DND-41 (cell line): ENCODE measurements around the gene AFF3.

Source experiments
- ATAC-seq: fragments of 200-7000 bp; cut with Tn5 transposase; 3 replicates; pipeline ENCODE4 v1.9.1; 2021; ENCODE audit warnings: low read depth; ENCODE audit not compliant: insufficient read depth
- DNase-seq: peaks from one replicate; pipeline ENCODE4 v3.0.0-alpha.2; 2020
- H2AFZ ChIP-seq: 2 replicates; pipeline ENCODE4 v1.6.0; 2012; ENCODE audit warnings: low read depth, low read length
- H3K27ac ChIP-seq: 2 replicates; pipeline ENCODE4 v1.5.1; 2012; ENCODE audit warnings: low read length, inconsistent platforms
- H3K27me3 ChIP-seq: fragments of 200-600 bp; sonication (generic); 2 replicates; pipeline ENCODE4 v1.6.0; 2012; ENCODE audit warnings: low read length, mild to moderate bottlenecking, inconsistent platforms; ENCODE audit not compliant: insufficient read depth, poor library complexity
- H3K36me3 ChIP-seq: 2 replicates; pipeline ENCODE4 v1.5.1; 2012; ENCODE audit warnings: low read length, inconsistent platforms; ENCODE audit not compliant: insufficient read depth
- H3K4me1 ChIP-seq: 2 replicates; pipeline ENCODE4 v1.5.1; 2012; ENCODE audit warnings: mild to moderate bottlenecking, low read length; ENCODE audit not compliant: insufficient read depth
- H3K4me2 ChIP-seq: 2 replicates; pipeline ENCODE4 v1.6.0; 2012; ENCODE audit warnings: mild to moderate bottlenecking, moderate library complexity, low read length, inconsistent platforms; ENCODE audit not compliant: insufficient read depth
- H3K4me3 ChIP-seq, 2 experiments: fragments of 200-600 bp in 1 of 2; shearing (Covaris generic) in 1 of 2; 2 replicates each; pipeline ENCODE4 v1.5.1; 2012 to 2016; ENCODE audit warnings: inconsistent platforms in 2 of 2, low read length in 2 of 2, mild to moderate bottlenecking in 2 of 2, low read depth in 1 of 2, moderate library complexity in 1 of 2
- H3K79me2 ChIP-seq: 2 replicates; pipeline ENCODE4 v1.6.0; 2012; ENCODE audit warnings: low read length, inconsistent platforms; ENCODE audit not compliant: insufficient read depth
- H3K9ac ChIP-seq: 2 replicates; pipeline ENCODE4 v1.6.0; 2012; ENCODE audit warnings: low read depth, mild to moderate bottlenecking, inconsistent platforms, low read length, moderate library complexity
- H3K9me3 ChIP-seq: 2 replicates; pipeline ENCODE4 v1.5.1; 2012; ENCODE audit warnings: low read length, moderate library complexity, mild to moderate bottlenecking, inconsistent platforms; ENCODE audit not compliant: insufficient read depth, severe bottlenecking
- H4K20me1 ChIP-seq: 2 replicates; pipeline ENCODE4 v1.6.0; 2012; ENCODE audit warnings: low read length; ENCODE audit not compliant: insufficient read depth
- CTCF ChIP-seq: IDR thresholded peaks from 2 replicates; pipeline ENCODE4 v1.5.1; 2012; ENCODE audit warnings: borderline replicate concordance, low read length, moderate library complexity, mild to moderate bottlenecking; ENCODE audit not compliant: poor library complexity, severe bottlenecking; ENCODE audit errors: extremely low read depth
- EZH2 ChIP-seq: IDR thresholded peaks from 3 replicates; pipeline ENCODE4 v1.6.1; 2012; ENCODE audit warnings: borderline replicate concordance, low read depth, mild to moderate bottlenecking, moderate library complexity, low read length, inconsistent platforms; ENCODE audit not compliant: severe bottlenecking

AFF3 gene

GRCh38 chr2:99980176-99980575 lies 162.2 kb downstream of the AFF3 start:
- Histone ChIP-seq H3K4me1 (no peaks in the 10 kb centered on the region), H3K27ac (no peak overlapping the region), H3K36me3 (peaks cover 20% of the 10 kb centered on the region; the same call in 1 of the 2 replicates), H3K79me2 (no peaks in the 10 kb centered on the region), H3K9me3 (no peaks in the 10 kb centered on the region), H3K4me2 (no peak overlapping the region), H3K9ac (no peak overlapping the region), H3K4me3 (no peak overlapping the region), H4K20me1 (no peaks in the 10 kb centered on the region), H3K27me3 (no peaks in the 10 kb centered on the region), H2AFZ (no peak overlapping the region)
- no peak for TF ChIP-seq EZH2
- TF ChIP-seq CTCF: no peak
- ATAC-seq (no peak), DNase-seq (no peak)

DNA sequence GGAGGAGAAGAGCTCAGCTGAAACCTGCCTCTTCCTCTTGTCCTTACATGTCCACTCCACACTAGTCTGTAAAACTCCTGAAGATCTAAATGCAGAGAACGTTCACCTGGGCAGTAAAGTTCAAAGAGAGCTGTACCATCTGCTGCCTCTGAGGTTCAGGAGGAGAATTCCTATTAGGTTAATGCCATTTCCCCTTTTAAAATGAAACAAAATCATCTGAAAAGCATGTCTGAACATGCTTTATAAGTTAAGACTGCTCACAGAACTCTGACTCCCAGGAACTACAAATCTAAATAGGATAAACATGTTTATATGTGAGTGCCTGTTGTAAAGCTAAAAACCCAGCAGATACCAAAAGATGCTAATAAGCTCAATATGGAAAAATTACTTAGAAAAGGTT lies 164.4 kb downstream of the AFF3 start:
- Histone ChIP-seq H3K4me1 (no peaks in the 10 kb centered on the region), H3K9ac (no peak overlapping the region), H3K27ac (no peak overlapping the region), H3K4me2 (no peak overlapping the region), H4K20me1 (no peaks in the 10 kb centered on the region), H3K36me3 (peaks cover 18% of the 10 kb centered on the region; the same call in 1 of the 2 replicates), H3K9me3 (no peaks in the 10 kb centered on the region), H3K4me3 (no peak overlapping the region), H2AFZ (no peak overlapping the region), H3K79me2 (no peaks in the 10 kb centered on the region), H3K27me3 (no peaks in the 10 kb centered on the region)
- TF ChIP-seq CTCF (no peak), EZH2 (no peak)
- DNase-seq (no peak), ATAC-seq (no peak)

GRCh38 chr2:99975386-99975785 lies 167.0 kb downstream of the AFF3 start:
- Histone ChIP-seq H3K36me3 (peaks cover 11% of the 10 kb centered on the region; the same call in 1 of the 2 replicates), H3K27ac (no peak overlapping the region), H3K27me3 (no peaks in the 10 kb centered on the region), H3K4me1 (no peaks in the 10 kb centered on the region), H3K4me2 (no peak overlapping the region), H3K9ac (no peak overlapping the region), H4K20me1 (no peaks in the 10 kb centered on the region), H2AFZ (no peak overlapping the region), H3K4me3 (no peak overlapping the region), H3K79me2 (no peaks in the 10 kb centered on the region), H3K9me3 (no peaks in the 10 kb centered on the region)
- ATAC-seq (no peak), DNase-seq (no peak)
- TF ChIP-seq EZH2 (no peak), CTCF (no peak)

DNA sequence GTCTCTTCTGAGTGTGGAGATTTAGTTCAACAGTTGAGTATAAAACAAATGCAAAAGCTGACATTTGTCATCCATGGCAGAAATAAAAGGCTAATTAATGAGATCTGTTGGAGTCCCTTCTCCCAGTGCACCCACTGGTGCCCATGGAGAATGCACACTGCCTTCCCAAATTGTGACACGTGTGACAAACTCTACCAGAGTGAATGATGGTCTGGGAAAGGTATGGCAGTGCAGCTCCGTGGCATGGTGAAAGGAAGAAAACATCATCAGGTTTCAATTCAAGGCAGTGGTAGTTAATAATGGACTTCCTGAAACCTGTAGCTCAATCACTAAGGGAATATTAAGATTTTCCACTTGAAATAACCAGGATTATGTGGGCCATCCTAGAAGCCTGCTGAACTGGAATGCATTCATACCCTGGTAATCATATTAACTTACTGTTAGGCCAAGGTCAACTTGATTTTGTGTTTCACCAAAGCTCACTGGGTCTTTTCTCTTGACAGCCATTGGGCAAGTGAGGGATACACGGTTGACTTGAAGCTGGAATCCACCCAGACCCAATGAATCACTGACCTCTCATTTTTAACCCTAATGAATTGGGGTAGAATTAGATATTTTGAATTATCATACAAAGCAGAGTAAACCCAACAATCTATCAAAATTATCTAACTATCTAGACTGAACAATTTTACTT lies 167.6 kb downstream of the AFF3 start:
- no peak for DNase-seq
- Histone ChIP-seq H3K27me3 (no peaks in the 10 kb centered on the region), H3K79me2 (no peaks in the 10 kb centered on the region), H2AFZ (no peak overlapping the region), H3K9ac (no peak overlapping the region), H4K20me1 (no peaks in the 10 kb centered on the region), H3K9me3 (no peaks in the 10 kb centered on the region), H3K27ac (no peak overlapping the region), H3K4me2 (no peak overlapping the region), H3K4me3 (no peak overlapping the region), H3K36me3 (peaks cover 11% of the 10 kb centered on the region; the same call in 1 of the 2 replicates), H3K4me1 (no peaks in the 10 kb centered on the region)
- TF ChIP-seq CTCF (no peak), EZH2 (no peak)
- no peak for ATAC-seq
